ENCODE data around the gene PDCL2. TPM values are rescaled to one million over a fixed set of nuclear protein-coding genes. Genes with fewer than 3 reads are reported as not detected.

Gene PDCL2
- total RNA-seq, 2 donors from 2014 or later, result not detected

GRCh38 chr4:55618546-55619143 lies 26.6 kb upstream of the PDCL2 start:
- H3K4me1 ChIP-seq (replicated peaks), result no peaks in the 10 kb centered on the region
- H3K27ac ChIP-seq, result no peak overlapping the region
- no peaks in the 10 kb centered on the region for H3K27me3 ChIP-seq (replicated peaks; ENCODE audit: insufficient read depth)
- WGBS, result 93% methylated on average over 1 of the region's 1 CpG
- H3K36me3 ChIP-seq, result no peaks in the 10 kb centered on the region
- H3K9me3 ChIP-seq, result no peaks in the 10 kb centered on the region
- no peak for TF ChIP-seq POLR2A (IDR thresholded peaks at IDR 0.05)
- no peak for TF ChIP-seq CTCF (IDR thresholded peaks at IDR 0.05)
- no peak for TF ChIP-seq POLR2AphosphoS5 (IDR thresholded peaks at IDR 0.05)
- DNase-seq (ENCODE audit: low spot score), result no peak
- intact Hi-C loops (cut with DNase I), result no loop called here
- no peak overlapping the region for H3K4me3 ChIP-seq

DNA sequence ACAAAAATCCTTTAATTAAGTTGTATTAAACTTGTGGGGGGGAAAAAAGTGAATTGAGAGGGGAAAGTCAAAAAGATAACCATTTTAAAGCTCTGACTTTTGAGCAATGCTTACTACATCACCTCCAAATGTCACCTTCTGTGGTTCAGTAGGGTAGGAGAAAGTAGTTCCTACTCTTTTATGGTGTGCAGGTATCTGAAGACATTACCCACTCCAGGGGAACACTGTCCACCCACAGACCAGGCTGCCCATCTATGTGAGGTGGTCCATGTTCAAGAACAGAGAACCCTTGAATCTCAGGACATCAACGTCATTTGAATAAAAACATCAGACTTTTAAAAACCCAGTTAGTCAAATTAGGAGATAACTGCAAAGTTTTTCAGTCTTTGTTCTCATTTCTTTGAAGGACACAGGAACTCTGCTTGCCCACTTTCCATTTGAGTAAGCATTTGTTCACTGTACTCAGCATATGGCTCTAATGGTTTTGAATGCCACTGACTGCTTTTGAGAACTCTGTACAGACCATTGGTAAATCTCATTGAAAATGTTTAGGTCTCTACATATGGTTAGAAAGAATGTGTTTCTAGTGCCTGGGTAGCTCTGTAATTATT lies 25.6 kb upstream of the PDCL2 start:
- TF ChIP-seq POLR2AphosphoS5 (IDR thresholded peaks at IDR 0.05) (no peak), POLR2A (IDR thresholded peaks at IDR 0.05) (no peak), CTCF (IDR thresholded peaks at IDR 0.05) (no peak)
- H3K4me3 ChIP-seq, result no peak overlapping the region
- WGBS, result 95% methylated on average over 1 of the region's 1 CpG

DNA sequence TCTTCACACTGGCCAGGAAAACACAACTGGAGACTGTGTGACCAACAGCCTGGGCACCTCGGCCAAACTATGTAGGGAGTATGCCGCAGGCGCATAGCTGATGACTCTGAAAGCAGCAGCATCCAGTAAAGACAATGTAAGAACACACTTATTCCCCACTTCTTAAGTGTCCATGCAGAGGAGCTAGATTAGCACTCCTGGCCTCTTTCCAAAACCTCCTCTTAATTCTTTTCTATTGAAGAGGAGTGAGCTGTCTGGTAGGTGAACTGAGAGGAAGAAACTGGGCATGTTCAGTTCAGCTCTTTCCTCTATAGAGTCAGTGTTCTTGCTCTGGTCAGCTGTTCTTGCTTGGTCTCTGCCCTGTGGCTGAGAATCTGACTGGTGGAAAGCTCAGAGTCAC lies 23.0 kb upstream of the PDCL2 start:
- no peak overlapping the region for H3K4me3 ChIP-seq
- 96% methylated on average over 3 of the region's 3 CpGs for WGBS
- intact Hi-C loops (cut with DNase I), result no loop called here

More for the DNA sequence above, 25.6 kb upstream of the PDCL2 start:
- H3K27me3 ChIP-seq (replicated peaks; ENCODE audit: insufficient read depth), result no peaks in the 10 kb centered on the region
- DNase-seq (ENCODE audit: low spot score), result no peak
- no peaks in the 10 kb centered on the region for H3K4me1 ChIP-seq (replicated peaks)
- no peaks in the 10 kb centered on the region for H3K36me3 ChIP-seq
- H3K27ac ChIP-seq, result no peak overlapping the region
- intact Hi-C loops (cut with DNase I), result no loop called here
- H3K9me3 ChIP-seq, result no peaks in the 10 kb centered on the region

DNA sequence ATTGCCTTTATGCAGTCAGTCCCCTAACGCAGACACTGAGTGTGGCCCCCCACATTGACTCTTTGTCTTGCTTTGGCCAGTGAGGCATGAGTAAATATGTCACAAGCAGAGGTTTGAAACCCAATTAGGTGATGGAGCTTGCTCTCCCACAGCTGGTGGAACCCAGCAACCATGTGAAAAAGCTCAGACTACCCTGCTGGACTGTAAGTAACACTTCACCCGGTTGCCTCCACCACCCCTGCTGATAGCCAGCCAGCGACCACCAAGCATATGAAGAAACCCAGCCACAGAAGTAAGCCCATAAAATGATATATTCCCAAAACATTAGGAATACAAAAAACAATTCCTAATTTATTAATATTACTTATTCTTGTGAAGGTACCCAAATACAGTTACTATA lies 21.6 kb upstream of the PDCL2 start:
- no peak for DNase-seq (ENCODE audit: low spot score)
- Histone ChIP-seq H3K4me3 (no peak overlapping the region), H3K36me3 (no peaks in the 10 kb centered on the region), H3K4me1 (replicated peaks) (no peaks in the 10 kb centered on the region), H3K9me3 (no peaks in the 10 kb centered on the region), H3K27ac (no peak overlapping the region), H3K27me3 (replicated peaks; ENCODE audit: insufficient read depth) (no peaks in the 10 kb centered on the region)
- 88% methylated on average over 3 of the region's 3 CpGs for WGBS
- intact Hi-C loops (cut with DNase I), result no loop called here
- TF ChIP-seq POLR2AphosphoS5 (IDR thresholded peaks at IDR 0.05), result no peak
- TF ChIP-seq POLR2A (IDR thresholded peaks at IDR 0.05), result no peak
- TF ChIP-seq CTCF (IDR thresholded peaks at IDR 0.05), result no peak

More for the DNA sequence above, 23.0 kb upstream of the PDCL2 start:
- DNase-seq (ENCODE audit: low spot score), result no peak
- H3K36me3 ChIP-seq, result no peaks in the 10 kb centered on the region
- H3K27me3 ChIP-seq (replicated peaks; ENCODE audit: insufficient read depth), result no peaks in the 10 kb centered on the region
- H3K27ac ChIP-seq, result no peak overlapping the region
- TF ChIP-seq CTCF (IDR thresholded peaks at IDR 0.05) (no peak), POLR2AphosphoS5 (IDR thresholded peaks at IDR 0.05) (no peak), POLR2A (IDR thresholded peaks at IDR 0.05) (no peak)
- H3K4me1 ChIP-seq (replicated peaks), result no peaks in the 10 kb centered on the region
- no peaks in the 10 kb centered on the region for H3K9me3 ChIP-seq

DNA sequence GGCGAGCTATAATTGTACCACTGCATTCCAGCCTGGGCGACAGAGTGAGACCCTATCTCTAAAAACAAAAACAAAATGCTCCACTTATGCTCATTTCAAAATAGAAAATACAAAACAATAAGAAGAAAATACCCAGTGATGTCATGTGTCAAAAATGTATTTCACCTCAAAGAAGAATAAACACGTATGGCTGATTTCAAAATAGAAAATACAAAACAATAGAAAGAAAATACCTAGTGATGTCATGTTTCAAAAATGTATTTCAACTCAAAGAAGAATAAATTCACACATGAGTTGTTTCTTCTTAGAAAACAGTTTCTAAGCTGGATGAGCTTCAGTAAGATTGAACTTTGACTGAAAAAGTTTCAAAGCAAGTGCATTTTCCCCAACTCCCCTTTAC lies 20.3 kb upstream of the PDCL2 start:
- H3K4me3 ChIP-seq, result no peak overlapping the region
- DNase-seq (ENCODE audit: low spot score), result no peak
- no peak overlapping the region for H3K27ac ChIP-seq
- no peaks in the 10 kb centered on the region for H3K27me3 ChIP-seq (replicated peaks; ENCODE audit: insufficient read depth)
- intact Hi-C loops (cut with DNase I), result no loop called here
- H3K36me3 ChIP-seq, result no peaks in the 10 kb centered on the region
- no peaks in the 10 kb centered on the region for H3K4me1 ChIP-seq (replicated peaks)
- no peak for TF ChIP-seq POLR2AphosphoS5 (IDR thresholded peaks at IDR 0.05)
- TF ChIP-seq POLR2A (IDR thresholded peaks at IDR 0.05), result no peak
- no peak for TF ChIP-seq CTCF (IDR thresholded peaks at IDR 0.05)
- H3K9me3 ChIP-seq, result no peaks in the 10 kb centered on the region
- 88% methylated on average over 3 of the region's 3 CpGs for WGBS

All from prostate gland (tissue), 2 donors.